B cell (primary cell): Measurements from ENCODE around the gene PRKAG2.

ENCODE experiments used
- CTCF ChIP-seq: fragments of 200-600 bp; IDR thresholded peaks from one replicate; pipeline ENCODE4 v1.8.0; 2022; ENCODE audit warnings: antibody characterized with exemption, mild to moderate bottlenecking
- EZH2 ChIP-seq: IDR thresholded peaks from 2 replicates; pipeline ENCODE4 v1.6.1; 2012; ENCODE audit warnings: borderline replicate concordance, low read depth, mild to moderate bottlenecking, moderate library complexity, low read length; ENCODE audit not compliant: insufficient read depth, poor library complexity, severe bottlenecking

GRCh38 chr7:151697942-151698341 is 179.0 kb downstream of the PRKAG2 start:
- TF ChIP-seq CTCF, result no peak
- no peak for TF ChIP-seq EZH2
